Ishikawa (cell line): ENCODE measurements around the gene IPCEF1.

Experiments
- CEBPB ChIP-seq: IDR thresholded peaks from 2 replicates; pipeline ENCODE4 v1.6.1; 2012
- CREB1 ChIP-seq: IDR thresholded peaks from 2 replicates; pipeline ENCODE4 v1.6.1; 2012; ENCODE audit warnings: low read depth
- EGR1 ChIP-seq: IDR thresholded peaks from 2 replicates; pipeline ENCODE4 v1.6.1; 2012
- EP300 ChIP-seq: IDR thresholded peaks from 2 replicates; pipeline ENCODE4 v1.6.1; 2012; ENCODE audit warnings: borderline replicate concordance
- FOXM1 ChIP-seq: IDR thresholded peaks from 2 replicates; pipeline ENCODE4 v1.6.1; 2012; ENCODE audit warnings: low read depth, borderline replicate concordance
- NFIC ChIP-seq: IDR thresholded peaks from 2 replicates; pipeline ENCODE4 v1.6.1; 2012
- RAD21 ChIP-seq: IDR thresholded peaks from 2 replicates; pipeline ENCODE4 v1.6.1; 2012; ENCODE audit warnings: low read depth
- TAF1 ChIP-seq: IDR thresholded peaks from 2 replicates; pipeline ENCODE4 v1.6.1; 2012; ENCODE audit warnings: low read depth, mild to moderate bottlenecking
- TCF12 ChIP-seq: IDR thresholded peaks from 2 replicates; pipeline ENCODE4 v1.6.1; 2012; ENCODE audit warnings: low read depth
- TEAD4 ChIP-seq: IDR thresholded peaks from 2 replicates; pipeline ENCODE4 v1.6.1; 2012
- YY1 ChIP-seq: IDR thresholded peaks from 2 replicates; pipeline ENCODE4 v1.6.1; 2012; ENCODE audit warnings: low read depth
- ZBTB7A ChIP-seq: IDR thresholded peaks from 2 replicates; pipeline ENCODE4 v1.6.1; 2012; ENCODE audit warnings: low read depth
- TF ChIP-seq, protein P1 (sequence below): IDR thresholded peaks from 2 replicates; pipeline ENCODE4 v1.6.1; 2012
- TF ChIP-seq, protein P2 (sequence below): IDR thresholded peaks from 2 replicates; pipeline ENCODE4 v1.6.1; 2012
- TF ChIP-seq, protein P3 (sequence below): IDR thresholded peaks from 2 replicates; pipeline ENCODE4 v1.6.1; 2012; ENCODE audit warnings: low read depth, mild to moderate bottlenecking

Gene IPCEF1

DNA sequence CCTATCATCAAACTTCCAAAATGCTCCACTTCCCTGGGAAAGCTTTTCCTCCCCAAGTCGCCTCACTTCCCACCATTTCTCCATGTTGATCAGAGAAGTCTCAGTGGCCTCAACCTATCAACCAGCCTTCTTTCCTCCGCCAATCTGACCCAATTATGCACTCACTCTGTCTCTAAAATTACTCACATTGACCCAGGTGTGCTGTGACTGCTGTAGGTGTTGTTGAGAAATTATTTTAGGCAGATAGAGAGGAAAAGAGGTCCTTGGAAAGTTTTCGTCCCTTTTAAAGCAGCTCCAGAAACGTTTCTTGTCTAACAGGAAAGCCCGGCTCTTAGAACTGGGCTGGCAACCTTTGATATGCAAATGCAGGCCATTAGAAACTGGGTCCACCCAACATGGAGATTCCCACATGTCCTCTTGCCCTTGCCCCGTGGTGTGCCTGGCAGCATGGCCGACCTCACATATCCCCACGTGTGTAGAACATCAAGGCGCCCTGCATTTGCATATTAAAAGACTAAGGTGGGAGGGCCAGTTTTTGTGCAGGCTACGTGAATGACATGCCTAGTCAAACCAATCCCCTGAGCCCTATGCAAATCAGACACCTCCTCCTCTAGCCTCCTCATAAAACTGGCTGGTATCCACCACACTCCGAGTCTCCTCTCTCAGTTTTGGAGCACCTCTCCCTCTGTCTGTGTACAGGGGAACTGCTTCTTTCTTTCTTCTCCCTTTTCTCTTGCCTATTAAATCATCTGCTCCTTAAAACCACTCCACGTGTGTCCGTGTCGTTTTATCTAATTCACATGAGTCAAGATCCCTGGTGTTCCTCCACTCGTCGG, 12.9 kb downstream of the IPCEF1 start:
- TF ChIP-seq CREB1: no peak
- TF ChIP-seq, protein P1, sequence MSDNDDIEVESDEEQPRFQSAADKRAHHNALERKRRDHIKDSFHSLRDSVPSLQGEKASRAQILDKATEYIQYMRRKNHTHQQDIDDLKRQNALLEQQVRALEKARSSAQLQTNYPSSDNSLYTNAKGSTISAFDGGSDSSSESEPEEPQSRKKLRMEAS: peak; percentile 96
- TF ChIP-seq TAF1: no peak
- no peak for TF ChIP-seq CEBPB
- peak; percentile 87 for TF ChIP-seq YY1
- TF ChIP-seq, protein P2, sequence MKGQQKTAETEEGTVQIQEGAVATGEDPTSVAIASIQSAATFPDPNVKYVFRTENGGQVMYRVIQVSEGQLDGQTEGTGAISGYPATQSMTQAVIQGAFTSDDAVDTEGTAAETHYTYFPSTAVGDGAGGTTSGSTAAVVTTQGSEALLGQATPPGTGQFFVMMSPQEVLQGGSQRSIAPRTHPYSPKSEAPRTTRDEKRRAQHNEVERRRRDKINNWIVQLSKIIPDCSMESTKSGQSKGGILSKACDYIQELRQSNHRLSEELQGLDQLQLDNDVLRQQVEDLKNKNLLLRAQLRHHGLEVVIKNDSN: peak; percentile 60
- no peak for TF ChIP-seq NFIC
- TF ChIP-seq ZBTB7A: no peak
- TF ChIP-seq RAD21: peak; percentile 71
- TF ChIP-seq EP300: no peak; the same call in 1 of the 2 replicates
- TF ChIP-seq FOXM1: no peak
- TF ChIP-seq EGR1: no peak
- TF ChIP-seq TCF12: no peak

DNA sequence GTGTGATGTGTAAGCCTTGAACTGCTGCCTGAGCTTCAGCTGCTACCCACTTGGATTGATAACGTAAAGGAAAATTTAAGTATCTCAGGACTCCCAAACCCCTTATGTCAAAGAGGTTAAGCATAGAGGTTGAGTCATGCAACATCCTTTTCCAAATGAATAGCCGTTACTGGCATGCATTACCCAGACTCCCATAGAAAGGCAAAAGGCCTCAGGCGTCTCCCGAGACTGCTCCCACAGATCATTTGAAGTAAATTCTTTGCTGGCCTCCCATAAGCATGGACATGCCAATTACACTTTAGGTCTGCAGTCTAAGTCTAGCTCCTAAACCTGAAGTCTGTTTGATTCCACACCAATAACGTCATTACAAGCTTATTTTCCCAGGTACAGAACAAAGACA, 14.7 kb downstream of the IPCEF1 start:
- TF ChIP-seq NFIC (no peak), RAD21 (no peak), YY1 (no peak), TCF12 (no peak), FOXM1 (no peak), TAF1 (no peak), TEAD4 (no peak), ZBTB7A (no peak), CREB1 (no peak)
- TF ChIP-seq, protein P2: no peak
- TF ChIP-seq, protein P3, sequence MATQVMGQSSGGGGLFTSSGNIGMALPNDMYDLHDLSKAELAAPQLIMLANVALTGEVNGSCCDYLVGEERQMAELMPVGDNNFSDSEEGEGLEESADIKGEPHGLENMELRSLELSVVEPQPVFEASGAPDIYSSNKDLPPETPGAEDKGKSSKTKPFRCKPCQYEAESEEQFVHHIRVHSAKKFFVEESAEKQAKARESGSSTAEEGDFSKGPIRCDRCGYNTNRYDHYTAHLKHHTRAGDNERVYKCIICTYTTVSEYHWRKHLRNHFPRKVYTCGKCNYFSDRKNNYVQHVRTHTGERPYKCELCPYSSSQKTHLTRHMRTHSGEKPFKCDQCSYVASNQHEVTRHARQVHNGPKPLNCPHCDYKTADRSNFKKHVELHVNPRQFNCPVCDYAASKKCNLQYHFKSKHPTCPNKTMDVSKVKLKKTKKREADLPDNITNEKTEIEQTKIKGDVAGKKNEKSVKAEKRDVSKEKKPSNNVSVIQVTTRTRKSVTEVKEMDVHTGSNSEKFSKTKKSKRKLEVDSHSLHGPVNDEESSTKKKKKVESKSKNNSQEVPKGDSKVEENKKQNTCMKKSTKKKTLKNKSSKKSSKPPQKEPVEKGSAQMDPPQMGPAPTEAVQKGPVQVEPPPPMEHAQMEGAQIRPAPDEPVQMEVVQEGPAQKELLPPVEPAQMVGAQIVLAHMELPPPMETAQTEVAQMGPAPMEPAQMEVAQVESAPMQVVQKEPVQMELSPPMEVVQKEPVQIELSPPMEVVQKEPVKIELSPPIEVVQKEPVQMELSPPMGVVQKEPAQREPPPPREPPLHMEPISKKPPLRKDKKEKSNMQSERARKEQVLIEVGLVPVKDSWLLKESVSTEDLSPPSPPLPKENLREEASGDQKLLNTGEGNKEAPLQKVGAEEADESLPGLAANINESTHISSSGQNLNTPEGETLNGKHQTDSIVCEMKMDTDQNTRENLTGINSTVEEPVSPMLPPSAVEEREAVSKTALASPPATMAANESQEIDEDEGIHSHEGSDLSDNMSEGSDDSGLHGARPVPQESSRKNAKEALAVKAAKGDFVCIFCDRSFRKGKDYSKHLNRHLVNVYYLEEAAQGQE: no peak
- TF ChIP-seq, protein P1: no peak

DNA sequence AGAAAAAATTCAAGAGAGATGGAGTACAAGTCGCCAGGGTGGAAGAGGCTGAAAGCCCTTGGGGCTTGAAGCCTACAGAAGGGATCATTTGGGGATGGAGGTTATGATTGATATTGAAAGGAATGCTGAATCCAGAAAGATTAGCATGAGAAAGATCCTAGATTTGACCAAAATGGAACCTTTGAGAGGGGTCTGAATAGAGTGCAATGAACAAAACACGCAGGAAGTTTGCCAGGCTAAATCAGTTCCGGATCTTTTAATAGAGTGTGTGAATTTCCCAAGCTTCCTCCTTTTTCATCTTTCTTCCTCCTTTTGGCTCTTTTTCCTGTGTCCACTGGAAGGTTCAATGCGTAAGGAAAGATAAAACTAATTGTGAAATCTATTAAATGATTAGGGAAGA, 15.3 kb downstream of the IPCEF1 start:
- TF ChIP-seq, protein P1: no peak
- TF ChIP-seq FOXM1 (no peak), TEAD4 (no peak), CEBPB (no peak), YY1 (no peak), CREB1 (no peak), NFIC (no peak)
- TF ChIP-seq, protein P2: no peak
- TF ChIP-seq, protein P3: no peak

DNA sequence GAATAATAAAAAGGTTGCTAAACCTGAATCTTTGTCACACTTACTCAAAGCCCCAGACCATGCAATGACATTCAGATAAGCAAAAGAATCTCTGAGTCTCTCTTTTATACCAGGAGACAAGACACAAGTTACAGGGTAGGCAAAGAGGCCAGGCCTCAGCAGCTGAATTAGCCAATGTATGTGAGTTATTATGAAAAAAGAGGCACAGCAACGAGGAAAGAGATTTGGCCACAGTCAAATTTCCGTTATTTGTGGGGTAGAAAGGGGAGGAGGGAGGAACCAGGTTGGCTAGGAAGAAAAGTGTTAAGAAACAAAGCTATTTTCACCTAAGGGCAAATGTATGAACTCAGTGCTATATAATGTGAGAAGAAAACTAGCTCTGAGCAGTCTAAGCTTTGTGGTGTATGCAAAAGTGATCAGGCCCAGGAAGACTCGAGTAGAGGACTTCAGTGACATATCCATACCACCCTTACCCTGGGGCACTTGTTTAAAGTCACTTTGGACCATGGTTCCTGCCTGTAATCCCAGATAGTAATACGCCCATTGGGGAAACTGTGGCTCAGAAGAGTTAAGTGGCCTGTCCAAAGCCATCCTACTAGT, 19.1 kb downstream of the IPCEF1 start:
- no peak for TF ChIP-seq TEAD4
- TF ChIP-seq CEBPB: no peak
- TF ChIP-seq YY1: no peak
- TF ChIP-seq CREB1: no peak
- TF ChIP-seq EGR1: no peak
- no peak for TF ChIP-seq TAF1
- no peak for TF ChIP-seq FOXM1
- no peak for TF ChIP-seq RAD21
- TF ChIP-seq EP300: no peak
- TF ChIP-seq, protein P2: no peak
- TF ChIP-seq, protein P1: no peak
- no peak for TF ChIP-seq TCF12
- TF ChIP-seq, protein P3: no peak
- no peak for TF ChIP-seq NFIC
- no peak for TF ChIP-seq ZBTB7A
